HG03196 (cell line): Measurements from ENCODE around the gene TANC1.

ENCODE experiments used
- ATAC-seq: cut with Tn5 transposase; IDR thresholded peaks from one replicate; pipeline ENCODE4 v1.9.1; 2021; ENCODE audit not compliant: unreplicated experiment

Gene TANC1

DNA sequence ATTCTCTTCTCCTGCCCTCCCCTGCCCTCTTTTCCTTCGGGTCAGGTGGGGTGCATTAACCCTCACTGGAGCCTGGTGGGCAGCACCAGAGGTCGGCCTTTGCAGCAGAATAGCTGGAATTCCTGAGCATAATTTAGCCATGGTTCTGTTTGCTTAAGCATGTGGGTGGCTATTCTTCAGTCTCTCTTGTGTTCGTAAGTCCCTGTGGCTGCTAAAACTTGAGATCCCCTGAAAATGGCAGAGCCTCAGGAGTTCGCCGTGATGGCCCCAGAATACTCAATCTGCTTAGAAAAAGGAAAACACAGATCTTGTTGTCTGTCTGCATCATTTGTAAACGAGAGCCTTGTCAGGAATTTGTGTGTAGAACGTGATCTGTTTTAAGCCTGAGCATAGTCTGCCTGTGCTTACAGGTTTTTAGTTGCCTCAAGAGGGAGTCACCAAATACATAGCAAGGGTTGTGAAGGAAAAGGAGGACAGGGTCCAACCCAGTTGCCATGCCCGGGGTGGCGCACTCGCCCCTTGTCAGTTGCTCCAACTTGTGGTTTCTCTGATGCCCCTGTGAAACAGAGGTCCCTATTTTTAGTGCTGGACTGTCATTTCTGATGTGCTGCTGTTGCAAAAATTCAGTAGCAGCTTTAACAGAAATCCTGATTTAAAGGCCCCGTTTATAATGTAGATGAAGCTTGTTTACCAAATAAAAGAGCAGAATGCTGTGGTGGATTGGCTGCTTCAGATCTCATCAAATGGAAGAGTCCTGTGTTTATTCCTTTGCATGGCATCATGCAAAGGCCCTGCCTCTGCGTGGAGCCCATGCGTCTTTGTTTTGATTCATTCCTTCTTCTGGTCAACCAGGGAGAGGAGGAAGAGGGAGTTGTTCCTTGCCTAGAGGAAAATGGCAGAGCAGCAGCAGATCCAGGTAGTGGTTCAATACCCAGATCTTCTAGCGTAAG is 243.3 kb downstream of the TANC1 start:
- ATAC-seq = no peak

- no peak for ATAC-seq
Observed at GRCh38 chr2:159213296-159213695, 244.9 kb downstream of the TANC1 start.

- ATAC-seq = no peak
Observed at GRCh38 chr2:159214325-159214865, 246.0 kb downstream of the TANC1 start.

DNA sequence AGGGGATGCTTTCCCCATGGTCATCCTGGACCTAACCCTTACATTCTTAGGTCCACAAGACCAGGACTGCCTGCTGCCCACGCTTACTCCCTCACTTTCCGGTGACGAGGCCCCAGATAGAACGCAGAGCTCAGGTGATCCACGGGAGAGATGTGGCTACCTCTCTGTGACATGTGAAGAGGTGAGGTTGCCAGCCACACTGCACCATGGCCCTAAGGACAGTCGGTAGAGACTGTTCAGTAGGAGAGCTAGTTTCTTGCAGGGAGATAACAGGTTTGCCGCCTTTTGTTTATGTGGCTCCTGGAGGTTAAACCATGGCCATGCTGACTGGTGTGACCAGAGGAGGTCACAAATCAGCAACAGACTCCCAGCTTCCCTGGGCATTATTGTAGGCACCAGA is 246.7 kb downstream of the TANC1 start:
- ATAC-seq = no peak

DNA sequence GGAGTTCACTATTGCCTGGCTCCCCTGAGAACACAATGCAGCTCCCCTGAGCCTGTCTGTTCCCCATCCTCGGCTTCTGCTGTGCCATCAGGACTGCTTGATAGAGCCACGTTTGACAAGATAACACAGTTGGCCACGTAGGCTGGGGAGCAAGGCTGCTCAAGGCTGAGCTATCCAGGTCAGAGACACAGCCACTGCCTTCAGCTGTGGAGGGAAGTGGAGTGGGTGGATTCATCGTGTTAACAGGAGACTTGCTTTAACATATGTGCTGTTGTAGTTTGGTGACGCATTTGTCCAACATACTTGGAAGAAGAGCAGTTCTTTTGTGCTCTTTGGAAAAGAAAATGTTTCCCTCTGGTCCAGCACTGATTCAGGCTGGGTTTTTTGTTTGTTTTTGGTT is 249.2 kb downstream of the TANC1 start:
- ATAC-seq = no peak

- no peak for ATAC-seq
Observed at GRCh38 chr2:159218389-159218788, 249.9 kb downstream of the TANC1 start.

DNA sequence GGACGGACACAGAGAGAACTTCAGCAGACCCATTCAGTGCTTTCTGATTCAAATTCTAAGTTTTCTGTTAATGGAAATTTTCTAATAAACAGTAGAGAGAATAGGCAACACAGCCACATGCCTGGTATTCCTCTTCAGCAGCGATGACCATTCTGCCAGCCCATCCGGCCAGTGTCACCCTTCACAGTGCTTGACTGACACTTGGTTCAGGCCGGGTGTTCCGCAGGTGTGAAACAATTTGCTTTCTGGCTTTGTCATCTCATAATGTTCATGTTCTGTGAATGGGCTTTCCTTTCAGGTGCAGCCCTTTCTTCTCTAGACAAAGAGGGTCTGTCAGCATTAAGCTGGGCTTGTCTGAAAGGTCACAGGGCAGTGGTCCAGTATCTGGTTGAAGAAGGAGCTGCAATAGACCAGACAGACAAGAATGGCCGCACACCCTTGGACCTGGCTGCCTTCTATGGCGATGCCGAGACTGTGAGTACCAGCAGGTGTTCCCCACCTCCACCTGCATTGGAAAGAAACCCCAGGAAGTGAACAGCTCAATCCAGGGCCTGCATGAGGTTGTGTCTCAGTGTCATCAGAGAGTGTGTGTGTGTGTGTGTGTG is 251.1 kb downstream of the TANC1 start:
- ATAC-seq = no peak

GRCh38 chr2:159224061-159224813 is 255.8 kb downstream of the TANC1 start:
- no peak for ATAC-seq

DNA sequence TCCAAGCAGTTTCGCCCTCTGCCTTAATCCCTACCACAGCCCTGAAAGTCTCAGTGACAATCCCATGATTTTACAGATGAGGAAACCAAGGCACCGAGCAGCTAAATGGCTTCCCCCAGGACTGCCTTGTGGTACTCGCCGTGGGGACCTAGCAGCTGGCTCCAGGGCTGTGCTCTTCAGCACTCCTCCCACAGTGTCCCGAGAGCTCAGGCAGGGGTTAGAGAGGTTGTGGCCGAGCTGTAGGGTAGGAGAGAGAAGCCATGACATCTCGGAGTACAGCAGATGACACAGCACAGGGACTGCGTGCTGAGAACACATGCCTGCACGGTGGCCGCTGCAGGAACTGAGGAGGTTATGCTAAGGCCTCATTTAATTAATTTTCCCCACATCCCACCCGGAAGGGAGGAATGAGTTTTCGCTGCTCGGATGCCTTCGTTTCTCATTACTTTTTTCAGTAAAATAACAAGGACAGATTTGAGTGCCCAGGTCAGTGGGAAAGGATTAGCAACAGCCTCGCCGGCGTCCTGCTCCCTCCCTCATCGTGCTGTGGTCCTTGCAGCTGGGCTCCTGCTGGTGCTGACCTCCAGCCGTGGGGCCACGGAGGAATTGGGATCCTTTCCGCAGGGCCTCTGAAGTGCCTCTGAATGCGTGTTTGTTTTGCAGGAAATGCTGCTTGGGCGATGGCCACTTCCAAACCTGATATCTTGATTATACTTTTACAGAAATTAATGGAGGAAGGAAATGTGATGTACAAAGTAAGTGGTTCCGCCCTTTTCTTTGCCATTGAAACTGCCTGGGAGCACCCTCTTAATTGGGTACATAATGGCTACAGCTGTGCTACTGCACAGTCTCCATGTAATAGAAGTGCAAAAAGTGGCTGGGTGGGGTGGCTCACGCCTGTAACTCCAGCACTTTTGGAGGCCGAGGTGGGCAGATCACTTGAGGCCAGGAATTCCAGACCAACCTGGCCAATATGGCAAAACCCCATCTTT is 256.9 kb downstream of the TANC1 start:
- ATAC-seq = no peak

- peak; percentile 70 for ATAC-seq
Observed at GRCh38 chr2:159226059-159226461, 257.6 kb downstream of the TANC1 start.

GRCh38 chr2:159226608-159227385 is 258.4 kb downstream of the TANC1 start:
- ATAC-seq = no peak

- ATAC-seq = no peak
Observed at GRCh38 chr2:159227467-159227866, 259.0 kb downstream of the TANC1 start.

- ATAC-seq = no peak
Observed at GRCh38 chr2:159228081-159228581, 259.7 kb downstream of the TANC1 start.

DNA sequence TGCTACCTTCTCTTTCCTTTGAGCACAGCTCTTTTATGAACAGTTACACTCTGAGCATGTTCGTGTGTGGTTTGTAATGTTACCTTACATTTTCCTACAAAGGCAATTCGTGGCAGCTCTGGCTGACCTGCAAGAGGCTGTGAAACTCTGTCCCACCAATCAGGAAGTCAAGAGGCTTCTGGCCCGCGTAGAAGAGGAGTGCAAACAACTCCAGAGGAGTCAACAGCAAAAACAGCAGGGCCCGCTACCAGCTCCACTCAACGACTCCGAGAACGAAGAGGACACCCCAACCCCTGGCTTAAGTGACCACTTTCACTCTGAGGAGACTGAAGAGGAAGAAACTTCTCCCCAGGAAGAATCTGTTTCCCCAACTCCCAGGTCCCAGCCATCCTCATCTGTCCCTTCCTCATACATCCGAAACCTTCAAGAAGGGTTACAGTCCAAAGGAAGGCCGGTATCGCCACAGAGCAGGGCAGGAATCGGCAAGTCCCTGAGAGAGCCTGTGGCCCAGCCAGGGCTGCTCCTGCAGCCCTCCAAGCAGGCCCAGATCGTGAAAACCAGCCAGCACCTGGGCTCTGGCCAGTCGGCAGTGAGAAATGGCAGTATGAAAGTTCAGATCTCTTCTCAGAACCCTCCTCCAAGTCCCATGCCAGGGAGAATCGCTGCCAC is 261.2 kb downstream of the TANC1 start:
- ATAC-seq = no peak

DNA sequence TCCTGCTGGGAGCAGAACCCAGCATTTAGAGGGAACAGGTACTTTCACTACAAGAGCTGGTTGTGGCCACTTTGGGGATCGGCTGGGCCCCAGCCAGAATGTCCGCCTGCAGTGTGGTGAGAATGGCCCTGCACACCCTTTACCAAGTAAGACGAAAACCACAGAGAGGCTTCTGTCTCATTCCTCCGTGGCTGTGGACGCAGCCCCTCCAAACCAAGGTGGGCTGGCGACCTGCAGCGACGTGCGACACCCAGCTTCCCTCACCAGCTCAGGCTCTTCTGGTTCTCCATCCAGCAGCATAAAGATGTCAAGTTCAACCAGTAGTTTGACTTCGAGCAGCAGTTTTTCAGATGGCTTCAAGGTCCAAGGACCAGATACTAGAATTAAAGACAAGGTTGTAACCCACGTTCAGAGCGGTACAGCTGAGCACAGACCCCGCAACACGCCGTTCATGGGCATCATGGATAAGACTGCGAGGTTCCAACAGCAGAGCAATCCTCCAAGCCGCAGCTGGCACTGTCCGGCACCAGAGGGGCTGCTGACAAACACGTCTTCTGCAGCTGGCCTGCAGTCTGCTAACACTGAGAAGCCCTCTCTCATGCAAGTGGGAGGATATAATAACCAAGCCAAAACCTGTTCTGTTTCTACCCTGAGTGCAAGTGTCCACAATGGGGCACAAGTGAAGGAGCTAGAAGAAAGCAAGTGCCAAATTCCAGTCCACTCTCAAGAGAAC is 261.9 kb downstream of the TANC1 start:
- ATAC-seq = no peak

DNA sequence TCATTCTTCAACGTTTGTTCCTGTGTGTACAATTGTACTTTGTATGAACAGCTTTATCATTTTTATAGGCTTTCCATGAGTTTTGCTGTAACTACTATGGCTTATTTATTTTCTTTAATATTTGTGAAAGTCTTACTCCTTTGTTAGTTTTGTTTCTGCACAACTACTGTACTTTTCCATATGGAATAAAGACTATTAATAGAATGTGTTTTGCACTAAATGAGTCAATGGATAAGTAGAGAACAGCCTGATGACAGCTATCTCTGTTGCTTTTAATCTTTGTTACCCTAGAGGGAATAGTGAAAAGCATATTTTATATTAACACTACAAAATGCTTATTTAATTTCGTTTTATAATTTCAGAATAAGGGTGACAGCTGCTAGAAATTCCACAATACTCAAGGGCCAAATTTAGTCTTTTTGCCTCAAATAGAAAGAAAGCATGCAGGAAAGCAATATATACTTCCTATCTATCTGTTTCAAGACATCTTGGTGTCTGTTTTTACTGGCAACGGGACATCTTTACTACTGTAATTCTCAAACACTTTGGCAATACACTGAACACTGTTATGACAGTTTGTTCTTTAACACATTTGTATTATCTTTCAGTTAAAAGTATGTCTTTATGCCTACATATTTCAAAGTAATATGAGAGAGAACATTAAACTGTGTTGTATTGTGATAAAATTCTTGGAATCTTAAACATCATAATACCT is 264.2 kb downstream of the TANC1 start:
- ATAC-seq = no peak

DNA sequence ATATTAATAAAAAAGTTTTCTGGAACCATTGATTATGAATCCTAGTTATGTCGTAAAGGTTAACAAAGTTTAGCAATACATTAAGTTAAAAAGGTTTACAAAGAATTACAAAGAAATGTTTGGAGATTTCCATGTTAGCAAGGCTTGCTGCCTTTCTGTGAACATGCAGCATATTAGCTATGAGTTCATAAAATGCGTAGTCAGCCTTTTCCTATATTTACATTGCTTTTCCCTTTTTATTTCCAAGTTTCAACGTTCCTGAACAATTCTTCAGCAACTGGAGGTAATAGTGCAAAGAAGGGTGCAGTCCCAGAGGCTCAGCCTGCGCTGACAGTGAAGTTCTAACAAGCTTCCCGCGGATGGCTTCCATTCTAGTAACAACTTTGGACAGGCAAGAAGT is 266.4 kb downstream of the TANC1 start:
- no peak for ATAC-seq
